Measurements from ENCODE around the gene WDR90.

DNA sequence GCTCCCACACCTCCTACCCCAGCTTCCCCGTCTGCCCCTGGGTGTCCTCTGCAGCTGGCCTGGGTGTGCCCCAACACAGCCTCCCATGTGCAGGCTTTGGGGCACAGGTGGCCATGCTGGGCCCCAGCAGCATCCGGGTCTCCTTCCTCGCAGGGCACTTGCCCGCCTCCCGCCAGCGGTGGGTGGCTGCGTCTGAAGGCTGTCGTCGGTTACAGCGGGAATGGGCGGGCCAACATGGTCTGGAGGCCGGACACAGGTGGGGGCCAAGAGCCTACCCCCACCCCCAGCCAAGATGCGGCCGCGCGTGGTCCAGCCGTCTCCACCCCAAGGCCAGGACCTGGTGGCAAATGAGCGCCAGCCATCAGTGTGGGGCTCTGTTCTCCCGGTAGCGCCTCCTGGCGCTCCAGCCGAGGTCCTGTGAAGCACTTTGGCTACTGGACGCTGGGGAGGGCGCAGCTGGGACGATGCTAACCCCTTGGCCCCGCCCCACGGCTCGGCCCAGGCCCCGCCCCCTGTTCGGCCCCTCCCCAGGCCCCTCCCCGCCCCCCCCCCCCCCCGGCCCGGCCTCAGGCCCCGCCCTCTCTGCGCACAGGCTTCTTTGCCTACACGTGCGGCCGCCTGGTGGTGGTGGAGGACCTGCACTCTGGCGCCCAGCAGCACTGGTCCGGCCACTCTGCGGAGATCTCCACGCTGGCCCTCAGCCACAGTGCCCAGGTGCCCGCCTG lies 11.5 kb downstream of the WDR90 start:
- TF ChIP-seq, protein P1, sequence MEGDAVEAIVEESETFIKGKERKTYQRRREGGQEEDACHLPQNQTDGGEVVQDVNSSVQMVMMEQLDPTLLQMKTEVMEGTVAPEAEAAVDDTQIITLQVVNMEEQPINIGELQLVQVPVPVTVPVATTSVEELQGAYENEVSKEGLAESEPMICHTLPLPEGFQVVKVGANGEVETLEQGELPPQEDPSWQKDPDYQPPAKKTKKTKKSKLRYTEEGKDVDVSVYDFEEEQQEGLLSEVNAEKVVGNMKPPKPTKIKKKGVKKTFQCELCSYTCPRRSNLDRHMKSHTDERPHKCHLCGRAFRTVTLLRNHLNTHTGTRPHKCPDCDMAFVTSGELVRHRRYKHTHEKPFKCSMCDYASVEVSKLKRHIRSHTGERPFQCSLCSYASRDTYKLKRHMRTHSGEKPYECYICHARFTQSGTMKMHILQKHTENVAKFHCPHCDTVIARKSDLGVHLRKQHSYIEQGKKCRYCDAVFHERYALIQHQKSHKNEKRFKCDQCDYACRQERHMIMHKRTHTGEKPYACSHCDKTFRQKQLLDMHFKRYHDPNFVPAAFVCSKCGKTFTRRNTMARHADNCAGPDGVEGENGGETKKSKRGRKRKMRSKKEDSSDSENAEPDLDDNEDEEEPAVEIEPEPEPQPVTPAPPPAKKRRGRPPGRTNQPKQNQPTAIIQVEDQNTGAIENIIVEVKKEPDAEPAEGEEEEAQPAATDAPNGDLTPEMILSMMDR (IDR thresholded peaks at IDR 0.05) = peak in 6 of 7 experiments; percentile 23 to 71 (median 48)
- TF ChIP-seq POLR2A (IDR thresholded peaks at IDR 0.05) (no peak), EP300 (IDR thresholded peaks at IDR 0.05) (no peak)

Data from stomach (tissue), 4 donors.